SK-N-MC (cell line): ENCODE results near the gene COPS7A.

ENCODE experiments used
- EZH2 ChIP-seq: fragments of 200-600 bp; sonication (generic); IDR thresholded peaks from one replicate; pipeline ENCODE4 v1.6.1; 2017; ENCODE audit warnings: antibody characterized with exemption
- FOXP2 ChIP-seq: optimal IDR thresholded peaks from 2 replicates; pipeline ENCODE3; 2011; ENCODE audit warnings: mild to moderate bottlenecking, moderate library complexity; ENCODE audit not compliant: insufficient read depth; ENCODE audit errors: extremely low read length, control extremely low read depth
- POLR2AphosphoS5 ChIP-seq: IDR thresholded peaks from 2 replicates; pipeline ENCODE4 v1.6.1; 2012; ENCODE audit warnings: mild to moderate bottlenecking, low read depth, low read length, borderline replicate concordance

GRCh38 chr12:6691473-6691872 is 32.4 kb upstream of the COPS7A start:
- TF ChIP-seq EZH2 = no peak
- TF ChIP-seq POLR2AphosphoS5 = no peak
- no peak for TF ChIP-seq FOXP2
